ENCODE measurements around the gene POU2F1. TPM values are rescaled to one million over a fixed set of nuclear protein-coding genes. Genes with fewer than 3 reads are reported as not detected.
"Not testable (repeated sequence)": the region's sequence is repeated elsewhere in the genome, so short reads cannot be mapped to it uniquely, and the experiment has no call there.

POU2F1 gene
- total RNA-seq, 1 experiment from 2014 or later: 11.6 TPM

DNA sequence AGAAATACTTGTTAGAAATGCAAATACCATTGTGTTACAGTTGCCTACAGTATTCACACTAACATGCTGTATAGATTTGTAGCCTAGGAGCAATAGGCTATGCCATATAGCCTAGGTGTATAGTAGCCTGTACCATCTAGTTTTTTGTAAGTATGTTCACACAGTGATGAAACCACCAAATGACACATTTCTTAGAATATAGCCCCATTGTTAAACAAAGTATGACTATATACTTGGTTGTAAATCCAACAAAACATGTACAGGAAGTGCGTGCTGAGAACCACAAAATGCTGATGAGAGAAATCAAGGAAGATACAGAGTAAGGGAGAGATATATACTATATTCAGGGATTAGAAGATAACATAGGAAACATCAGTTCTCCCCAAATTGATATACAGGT, 92.2 kb downstream of the POU2F1 start:
- no peak overlapping the region for H3K4me3 Mint-ChIP-seq (ENCODE audit: unreplicated experiment)
- H3K9me3 Mint-ChIP-seq (ENCODE audit: unreplicated experiment): peaks cover 15% of the 10 kb centered on the region
- no peaks in the 10 kb centered on the region for H3K27me3 Mint-ChIP-seq (ENCODE audit: insufficient read depth, unreplicated experiment)
- intact Hi-C loops (cut with micrococcal nuclease): no loop called here
- ChIA-PET CTCF (interaction anchor here (0.6 to 0.7 kb wide), 2 partner anchors 281 to 403 kb away, joined by 3 to 4 read pairs; no protein-coding TSS in a partner anchor), POLR2A (no interaction called here)
- no peak for DNase-seq (ENCODE audit: unreplicated experiment)
- no peak overlapping the region for H3K27ac Mint-ChIP-seq (ENCODE audit: low read depth, unreplicated experiment)
- peaks cover 10% of the 10 kb centered on the region for H3K4me1 Mint-ChIP-seq (ENCODE audit: insufficient read depth, unreplicated experiment)
- no TSS peak for BruUV-seq (replicated peaks)
- H3K36me3 Mint-ChIP-seq (ENCODE audit: insufficient read depth, unreplicated experiment): peaks cover under 1% of the 10 kb centered on the region
- TF ChIP-seq, protein P1, sequence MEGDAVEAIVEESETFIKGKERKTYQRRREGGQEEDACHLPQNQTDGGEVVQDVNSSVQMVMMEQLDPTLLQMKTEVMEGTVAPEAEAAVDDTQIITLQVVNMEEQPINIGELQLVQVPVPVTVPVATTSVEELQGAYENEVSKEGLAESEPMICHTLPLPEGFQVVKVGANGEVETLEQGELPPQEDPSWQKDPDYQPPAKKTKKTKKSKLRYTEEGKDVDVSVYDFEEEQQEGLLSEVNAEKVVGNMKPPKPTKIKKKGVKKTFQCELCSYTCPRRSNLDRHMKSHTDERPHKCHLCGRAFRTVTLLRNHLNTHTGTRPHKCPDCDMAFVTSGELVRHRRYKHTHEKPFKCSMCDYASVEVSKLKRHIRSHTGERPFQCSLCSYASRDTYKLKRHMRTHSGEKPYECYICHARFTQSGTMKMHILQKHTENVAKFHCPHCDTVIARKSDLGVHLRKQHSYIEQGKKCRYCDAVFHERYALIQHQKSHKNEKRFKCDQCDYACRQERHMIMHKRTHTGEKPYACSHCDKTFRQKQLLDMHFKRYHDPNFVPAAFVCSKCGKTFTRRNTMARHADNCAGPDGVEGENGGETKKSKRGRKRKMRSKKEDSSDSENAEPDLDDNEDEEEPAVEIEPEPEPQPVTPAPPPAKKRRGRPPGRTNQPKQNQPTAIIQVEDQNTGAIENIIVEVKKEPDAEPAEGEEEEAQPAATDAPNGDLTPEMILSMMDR (IDR thresholded peaks at IDR 0.05; ENCODE audit: unreplicated experiment): no peak

DNA sequence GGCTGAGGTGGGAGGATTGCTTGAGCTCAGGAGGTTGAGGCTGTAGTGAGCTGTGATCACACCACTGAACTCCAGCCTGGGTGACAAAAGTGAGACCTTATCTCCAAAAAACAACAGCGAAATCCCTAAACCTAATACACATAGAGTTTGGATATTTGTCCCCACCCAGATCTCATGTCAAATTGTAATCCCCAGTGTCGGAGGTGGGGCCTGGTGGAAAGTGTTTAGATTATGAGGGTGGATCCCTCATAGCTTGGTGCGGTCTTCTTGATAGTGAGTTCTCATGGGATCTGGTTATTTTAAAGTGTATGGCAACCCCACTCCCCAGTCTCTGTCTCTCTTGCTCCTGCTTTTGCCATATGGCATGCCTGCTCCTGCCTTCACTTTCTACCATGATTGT, 94.0 kb downstream of the POU2F1 start:
- H3K27ac Mint-ChIP-seq (ENCODE audit: low read depth, unreplicated experiment): no peak overlapping the region
- TF ChIP-seq, protein P1 (IDR thresholded peaks at IDR 0.05; ENCODE audit: unreplicated experiment): no peak
- peaks cover 24% of the 10 kb centered on the region for H3K9me3 Mint-ChIP-seq (ENCODE audit: unreplicated experiment)
- intact Hi-C loops (cut with micrococcal nuclease): no loop called here
- peaks cover 4% of the 10 kb centered on the region for H3K36me3 Mint-ChIP-seq (ENCODE audit: insufficient read depth, unreplicated experiment)
- H3K4me1 Mint-ChIP-seq (ENCODE audit: insufficient read depth, unreplicated experiment): peaks cover 10% of the 10 kb centered on the region
- ChIA-PET POLR2A (interaction anchor here (1.9 kb wide), 1 partner anchor 25 kb away, joined by 4 read pairs; no protein-coding TSS in a partner anchor), CTCF (interaction anchor here (0.6 to 1.1 kb wide), 4 partner anchors 11 to 227 kb away, joined by 3 to 6 read pairs (median 4); no protein-coding TSS in a partner anchor)
- no peak overlapping the region for H3K4me3 Mint-ChIP-seq (ENCODE audit: unreplicated experiment)
- DNase-seq (ENCODE audit: unreplicated experiment): no peak
- BruUV-seq (replicated peaks): no TSS peak
- H3K27me3 Mint-ChIP-seq (ENCODE audit: insufficient read depth, unreplicated experiment): no peaks in the 10 kb centered on the region

DNA sequence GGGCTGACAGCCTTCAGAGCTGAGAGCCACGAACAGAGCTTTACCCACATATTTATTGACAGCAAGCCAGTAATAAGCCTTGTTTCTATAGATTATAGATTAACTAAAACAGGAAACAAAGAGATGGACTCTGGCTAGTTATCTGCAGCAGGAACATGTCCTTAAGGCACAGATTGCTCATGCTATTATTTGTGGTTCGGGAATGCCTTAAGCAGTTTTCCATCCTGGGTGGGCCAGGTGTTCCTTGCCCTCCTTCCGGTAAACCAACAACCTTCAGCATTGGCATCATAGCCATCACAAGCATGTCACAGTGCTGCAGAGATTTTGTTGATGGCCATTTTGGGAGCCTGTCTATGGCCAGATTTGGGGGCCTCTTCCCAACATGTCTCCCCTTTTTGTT, 96.8 kb downstream of the POU2F1 start:
- H3K9me3 Mint-ChIP-seq (ENCODE audit: unreplicated experiment): peaks cover 41% of the 10 kb centered on the region
- intact Hi-C loops (cut with micrococcal nuclease): no loop called here

GRCh38 chr1:167319206-167319605, 98.5 kb downstream of the POU2F1 start:
- H3K27ac Mint-ChIP-seq (ENCODE audit: low read depth, unreplicated experiment); intact Hi-C loops (cut with micrococcal nuclease); DNase-seq (ENCODE audit: unreplicated experiment); H3K4me3 Mint-ChIP-seq (ENCODE audit: unreplicated experiment); POLR2A ChIA-PET; H3K4me1 Mint-ChIP-seq (ENCODE audit: insufficient read depth, unreplicated experiment); H3K27me3 Mint-ChIP-seq (ENCODE audit: insufficient read depth, unreplicated experiment); BruUV-seq (replicated peaks): not testable (repeated sequence)
- CTCF ChIA-PET: interaction anchor here (0.6 to 1.0 kb wide), 4 partner anchors 14 to 49 kb away, joined by 3 to 5 read pairs (median 3); no protein-coding TSS in a partner anchor
- Mint-ChIP-seq H3K36me3 (ENCODE audit: insufficient read depth, unreplicated experiment) (peaks cover 10% of the 10 kb centered on the region), H3K9me3 (ENCODE audit: unreplicated experiment) (peaks cover 49% of the 10 kb centered on the region)

More for the DNA sequence above, 96.8 kb downstream of the POU2F1 start:
- Mint-ChIP-seq H3K4me3 (ENCODE audit: unreplicated experiment) (no peak overlapping the region), H3K27ac (ENCODE audit: low read depth, unreplicated experiment) (no peak overlapping the region), H3K36me3 (ENCODE audit: insufficient read depth, unreplicated experiment) (peaks cover 10% of the 10 kb centered on the region), H3K27me3 (ENCODE audit: insufficient read depth, unreplicated experiment) (no peaks in the 10 kb centered on the region), H3K4me1 (ENCODE audit: insufficient read depth, unreplicated experiment) (no peaks in the 10 kb centered on the region)
- DNase-seq (ENCODE audit: unreplicated experiment): no peak
- no TSS peak for BruUV-seq (replicated peaks)
- TF ChIP-seq, protein P1 (IDR thresholded peaks at IDR 0.05; ENCODE audit: unreplicated experiment): no peak
- POLR2A ChIA-PET: no interaction called here
- CTCF ChIA-PET: interaction anchor here (1.1 to 1.2 kb wide), 2 partner anchors 26 to 124 kb away, joined by 3 to 6 read pairs; no protein-coding TSS in a partner anchor

- intact Hi-C loops (cut with micrococcal nuclease): no loop called here
- Mint-ChIP-seq H3K4me3 (ENCODE audit: unreplicated experiment) (no peak overlapping the region), H3K4me1 (ENCODE audit: insufficient read depth, unreplicated experiment) (no peaks in the 10 kb centered on the region), H3K9me3 (ENCODE audit: unreplicated experiment) (peaks cover 52% of the 10 kb centered on the region), H3K36me3 (ENCODE audit: insufficient read depth, unreplicated experiment) (peaks cover 10% of the 10 kb centered on the region), H3K27ac (ENCODE audit: low read depth, unreplicated experiment) (no peak overlapping the region), H3K27me3 (ENCODE audit: insufficient read depth, unreplicated experiment) (no peaks in the 10 kb centered on the region)
- no TSS peak for BruUV-seq (replicated peaks)
- ChIA-PET POLR2A (no interaction called here), CTCF (no interaction called here)
- no peak for DNase-seq (ENCODE audit: unreplicated experiment)
- TF ChIP-seq, protein P1 (IDR thresholded peaks at IDR 0.05; ENCODE audit: unreplicated experiment): no peak
Observed at GRCh38 chr1:167322483-167322882, 101.8 kb downstream of the POU2F1 start.
